ENCODE measurements around the gene TNFSF12. TPM values are rescaled to one million over a fixed set of nuclear protein-coding genes. Genes with fewer than 3 reads are reported as not detected.

Gene TNFSF12
- total and polyA plus RNA-seq, 9 of the 15 experiments (the other 6 are each of a cell fraction or from before 2014, with no cell fraction given), result 0.03 to 0.95 (median 0.19) TPM; not detected in 3

DNA sequence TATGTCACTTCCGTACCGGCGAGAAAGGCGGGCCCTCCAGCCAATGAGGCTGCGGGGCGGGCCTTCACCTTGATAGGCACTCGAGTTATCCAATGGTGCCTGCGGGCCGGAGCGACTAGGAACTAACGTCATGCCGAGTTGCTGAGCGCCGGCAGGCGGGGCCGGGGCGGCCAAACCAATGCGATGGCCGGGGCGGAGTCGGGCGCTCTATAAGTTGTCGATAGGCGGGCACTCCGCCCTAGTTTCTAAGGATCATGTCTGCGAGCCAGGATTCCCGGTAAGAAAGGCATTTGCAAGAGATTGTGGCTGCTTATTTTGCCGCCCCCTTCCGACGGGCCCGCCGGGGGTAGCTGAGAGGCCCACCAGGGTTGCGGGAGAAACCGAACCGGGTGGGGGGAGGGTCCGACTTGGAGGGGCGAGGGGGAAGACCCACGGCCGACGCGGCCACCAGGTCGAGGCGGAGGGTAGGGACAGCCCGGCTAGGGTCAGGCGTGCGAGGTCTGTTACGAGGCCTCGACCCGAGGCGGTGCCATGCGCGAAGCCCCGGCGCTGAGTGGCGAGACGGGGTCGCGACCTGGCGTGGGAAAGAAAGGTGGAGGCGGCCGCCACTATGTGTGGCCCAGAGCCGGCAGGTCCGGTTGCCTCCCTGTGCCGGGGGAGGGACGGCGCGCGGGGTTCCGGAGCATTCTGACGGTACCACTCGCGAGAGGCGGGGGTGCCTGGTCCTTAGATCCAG, 23.9 kb downstream of the TNFSF12 start (continued):
- TF ChIP-seq, protein P1, sequence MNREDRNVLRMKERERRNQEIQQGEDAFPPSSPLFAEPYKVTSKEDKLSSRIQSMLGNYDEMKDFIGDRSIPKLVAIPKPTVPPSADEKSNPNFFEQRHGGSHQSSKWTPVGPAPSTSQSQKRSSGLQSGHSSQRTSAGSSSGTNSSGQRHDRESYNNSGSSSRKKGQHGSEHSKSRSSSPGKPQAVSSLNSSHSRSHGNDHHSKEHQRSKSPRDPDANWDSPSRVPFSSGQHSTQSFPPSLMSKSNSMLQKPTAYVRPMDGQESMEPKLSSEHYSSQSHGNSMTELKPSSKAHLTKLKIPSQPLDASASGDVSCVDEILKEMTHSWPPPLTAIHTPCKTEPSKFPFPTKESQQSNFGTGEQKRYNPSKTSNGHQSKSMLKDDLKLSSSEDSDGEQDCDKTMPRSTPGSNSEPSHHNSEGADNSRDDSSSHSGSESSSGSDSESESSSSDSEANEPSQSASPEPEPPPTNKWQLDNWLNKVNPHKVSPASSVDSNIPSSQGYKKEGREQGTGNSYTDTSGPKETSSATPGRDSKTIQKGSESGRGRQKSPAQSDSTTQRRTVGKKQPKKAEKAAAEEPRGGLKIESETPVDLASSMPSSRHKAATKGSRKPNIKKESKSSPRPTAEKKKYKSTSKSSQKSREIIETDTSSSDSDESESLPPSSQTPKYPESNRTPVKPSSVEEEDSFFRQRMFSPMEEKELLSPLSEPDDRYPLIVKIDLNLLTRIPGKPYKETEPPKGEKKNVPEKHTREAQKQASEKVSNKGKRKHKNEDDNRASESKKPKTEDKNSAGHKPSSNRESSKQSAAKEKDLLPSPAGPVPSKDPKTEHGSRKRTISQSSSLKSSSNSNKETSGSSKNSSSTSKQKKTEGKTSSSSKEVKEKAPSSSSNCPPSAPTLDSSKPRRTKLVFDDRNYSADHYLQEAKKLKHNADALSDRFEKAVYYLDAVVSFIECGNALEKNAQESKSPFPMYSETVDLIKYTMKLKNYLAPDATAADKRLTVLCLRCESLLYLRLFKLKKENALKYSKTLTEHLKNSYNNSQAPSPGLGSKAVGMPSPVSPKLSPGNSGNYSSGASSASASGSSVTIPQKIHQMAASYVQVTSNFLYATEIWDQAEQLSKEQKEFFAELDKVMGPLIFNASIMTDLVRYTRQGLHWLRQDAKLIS (CRISPR knock-in tag; IDR thresholded peaks at IDR 0.05), result peak; percentile 80; the same call in 1 of the 2 replicates
- TF ChIP-seq, protein P2, sequence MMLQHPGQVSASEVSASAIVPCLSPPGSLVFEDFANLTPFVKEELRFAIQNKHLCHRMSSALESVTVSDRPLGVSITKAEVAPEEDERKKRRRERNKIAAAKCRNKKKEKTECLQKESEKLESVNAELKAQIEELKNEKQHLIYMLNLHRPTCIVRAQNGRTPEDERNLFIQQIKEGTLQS (IDR thresholded peaks at IDR 0.05), result no peak
- TF ChIP-seq, protein P2 (CRISPR knock-in tag; conservative IDR thresholded peaks at IDR 0.05), result no peak
- no peak for TF ChIP-seq SMC3 (conservative IDR thresholded peaks at IDR 0.05; ENCODE audit: insufficient read depth, low read depth, low read length)
- TF ChIP-seq, protein P3, sequence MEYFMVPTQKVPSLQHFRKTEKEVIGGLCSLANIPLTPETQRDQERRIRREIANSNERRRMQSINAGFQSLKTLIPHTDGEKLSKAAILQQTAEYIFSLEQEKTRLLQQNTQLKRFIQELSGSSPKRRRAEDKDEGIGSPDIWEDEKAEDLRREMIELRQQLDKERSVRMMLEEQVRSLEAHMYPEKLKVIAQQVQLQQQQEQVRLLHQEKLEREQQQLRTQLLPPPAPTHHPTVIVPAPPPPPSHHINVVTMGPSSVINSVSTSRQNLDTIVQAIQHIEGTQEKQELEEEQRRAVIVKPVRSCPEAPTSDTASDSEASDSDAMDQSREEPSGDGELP (CRISPR knock-in tag; IDR thresholded peaks at IDR 0.05; ENCODE audit: borderline replicate concordance), result peak; percentile 50
- no peak for TF ChIP-seq PTRF (tag; IDR thresholded peaks at IDR 0.05)
- TF ChIP-seq MED1 (CRISPR knock-in tag; IDR thresholded peaks at IDR 0.05; ENCODE audit: borderline replicate concordance), result no peak
- TF ChIP-seq TFAM (CRISPR knock-in tag; conservative IDR thresholded peaks at IDR 0.05), result no peak
- TF ChIP-seq, protein P4, sequence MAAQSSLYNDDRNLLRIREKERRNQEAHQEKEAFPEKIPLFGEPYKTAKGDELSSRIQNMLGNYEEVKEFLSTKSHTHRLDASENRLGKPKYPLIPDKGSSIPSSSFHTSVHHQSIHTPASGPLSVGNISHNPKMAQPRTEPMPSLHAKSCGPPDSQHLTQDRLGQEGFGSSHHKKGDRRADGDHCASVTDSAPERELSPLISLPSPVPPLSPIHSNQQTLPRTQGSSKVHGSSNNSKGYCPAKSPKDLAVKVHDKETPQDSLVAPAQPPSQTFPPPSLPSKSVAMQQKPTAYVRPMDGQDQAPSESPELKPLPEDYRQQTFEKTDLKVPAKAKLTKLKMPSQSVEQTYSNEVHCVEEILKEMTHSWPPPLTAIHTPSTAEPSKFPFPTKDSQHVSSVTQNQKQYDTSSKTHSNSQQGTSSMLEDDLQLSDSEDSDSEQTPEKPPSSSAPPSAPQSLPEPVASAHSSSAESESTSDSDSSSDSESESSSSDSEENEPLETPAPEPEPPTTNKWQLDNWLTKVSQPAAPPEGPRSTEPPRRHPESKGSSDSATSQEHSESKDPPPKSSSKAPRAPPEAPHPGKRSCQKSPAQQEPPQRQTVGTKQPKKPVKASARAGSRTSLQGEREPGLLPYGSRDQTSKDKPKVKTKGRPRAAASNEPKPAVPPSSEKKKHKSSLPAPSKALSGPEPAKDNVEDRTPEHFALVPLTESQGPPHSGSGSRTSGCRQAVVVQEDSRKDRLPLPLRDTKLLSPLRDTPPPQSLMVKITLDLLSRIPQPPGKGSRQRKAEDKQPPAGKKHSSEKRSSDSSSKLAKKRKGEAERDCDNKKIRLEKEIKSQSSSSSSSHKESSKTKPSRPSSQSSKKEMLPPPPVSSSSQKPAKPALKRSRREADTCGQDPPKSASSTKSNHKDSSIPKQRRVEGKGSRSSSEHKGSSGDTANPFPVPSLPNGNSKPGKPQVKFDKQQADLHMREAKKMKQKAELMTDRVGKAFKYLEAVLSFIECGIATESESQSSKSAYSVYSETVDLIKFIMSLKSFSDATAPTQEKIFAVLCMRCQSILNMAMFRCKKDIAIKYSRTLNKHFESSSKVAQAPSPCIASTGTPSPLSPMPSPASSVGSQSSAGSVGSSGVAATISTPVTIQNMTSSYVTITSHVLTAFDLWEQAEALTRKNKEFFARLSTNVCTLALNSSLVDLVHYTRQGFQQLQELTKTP (IDR thresholded peaks at IDR 0.05; ENCODE audit: low read depth in 1 of 2, partially characterized antibody in 2 of 2), result peak in 1 of 2 experiments; percentile 3
- TF ChIP-seq EP400 (IDR thresholded peaks at IDR 0.05), result peak; percentile 100
- TF ChIP-seq, protein P5, sequence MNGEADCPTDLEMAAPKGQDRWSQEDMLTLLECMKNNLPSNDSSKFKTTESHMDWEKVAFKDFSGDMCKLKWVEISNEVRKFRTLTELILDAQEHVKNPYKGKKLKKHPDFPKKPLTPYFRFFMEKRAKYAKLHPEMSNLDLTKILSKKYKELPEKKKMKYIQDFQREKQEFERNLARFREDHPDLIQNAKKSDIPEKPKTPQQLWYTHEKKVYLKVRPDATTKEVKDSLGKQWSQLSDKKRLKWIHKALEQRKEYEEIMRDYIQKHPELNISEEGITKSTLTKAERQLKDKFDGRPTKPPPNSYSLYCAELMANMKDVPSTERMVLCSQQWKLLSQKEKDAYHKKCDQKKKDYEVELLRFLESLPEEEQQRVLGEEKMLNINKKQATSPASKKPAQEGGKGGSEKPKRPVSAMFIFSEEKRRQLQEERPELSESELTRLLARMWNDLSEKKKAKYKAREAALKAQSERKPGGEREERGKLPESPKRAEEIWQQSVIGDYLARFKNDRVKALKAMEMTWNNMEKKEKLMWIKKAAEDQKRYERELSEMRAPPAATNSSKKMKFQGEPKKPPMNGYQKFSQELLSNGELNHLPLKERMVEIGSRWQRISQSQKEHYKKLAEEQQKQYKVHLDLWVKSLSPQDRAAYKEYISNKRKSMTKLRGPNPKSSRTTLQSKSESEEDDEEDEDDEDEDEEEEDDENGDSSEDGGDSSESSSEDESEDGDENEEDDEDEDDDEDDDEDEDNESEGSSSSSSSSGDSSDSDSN (IDR thresholded peaks at IDR 0.05; ENCODE audit: borderline replicate concordance in 1 of 2, low read depth in 2 of 2, low read length in 2 of 2), result no peak
- TF ChIP-seq ZC3H4 (CRISPR knock-in tag; IDR thresholded peaks at IDR 0.05; ENCODE audit: borderline replicate concordance), result peak; percentile 70; the same call in 1 of the 2 replicates
- TF ChIP-seq ZNF57 (CRISPR knock-in tag; IDR thresholded peaks at IDR 0.05), result no peak
- TF ChIP-seq ZKSCAN8 (CRISPR knock-in tag; IDR thresholded peaks at IDR 0.05), result no peak
